HG03108 (cell line): ENCODE measurements around the gene GJC1.
"Not testable (repeated sequence)": the region's sequence is repeated elsewhere in the genome, so short reads cannot be mapped to it uniquely, and the experiment has no call there.

ENCODE experiments used
- ATAC-seq: cut with Tn5 transposase; IDR thresholded peaks from one replicate; pipeline ENCODE4 v1.9.1; 2021; ENCODE audit warnings: moderate library complexity; ENCODE audit not compliant: unreplicated experiment

The GJC1 gene

GRCh38 chr17:44763170-44763569, 66.9 kb downstream of the GJC1 start:
- ATAC-seq: no peak

GRCh38 chr17:44761932-44762810, 67.9 kb downstream of the GJC1 start:
- no peak for ATAC-seq

GRCh38 chr17:44760474-44761308, 69.4 kb downstream of the GJC1 start:
- ATAC-seq: no peak

GRCh38 chr17:44759916-44760243, 70.2 kb downstream of the GJC1 start:
- ATAC-seq: no peak

GRCh38 chr17:44759086-44759915, 70.8 kb downstream of the GJC1 start:
- no peak for ATAC-seq

GRCh38 chr17:44758414-44759085, 71.5 kb downstream of the GJC1 start, which contains the start of gene ADAM11:
TSS of gene ADAM11 (plus strand) at chr17:44758988. CDS start at chr17:44759200, 212 bp downstream.
- no peak for ATAC-seq

- ATAC-seq: no peak
These were observed 72.1 kb downstream of the GJC1 start for GRCh38 chr17:44757918-44758413.

- ATAC-seq: no peak
These were observed 72.8 kb downstream of the GJC1 start for GRCh38 chr17:44757045-44757917.

- ATAC-seq: not testable (repeated sequence)
These were observed 74.9 kb downstream of the GJC1 start for GRCh38 chr17:44755180-44755579.

GRCh38 chr17:44754276-44754675, 75.8 kb downstream of the GJC1 start:
- ATAC-seq: no peak

- ATAC-seq: no peak
These were observed 76.9 kb downstream of the GJC1 start for GRCh38 chr17:44752953-44753861.

- no peak for ATAC-seq
These were observed 78.3 kb downstream of the GJC1 start for GRCh38 chr17:44751806-44752205.

GRCh38 chr17:44751331-44751730, 78.8 kb downstream of the GJC1 start:
- no peak for ATAC-seq

GRCh38 chr17:44749980-44750318, 80.1 kb downstream of the GJC1 start:
- ATAC-seq: no peak

GRCh38 chr17:44749076-44749979, 80.8 kb downstream of the GJC1 start:
- ATAC-seq: no peak
